Measurements from ENCODE around the gene GSS. TPM values are rescaled to one million over a fixed set of nuclear protein-coding genes. Genes with fewer than 3 reads are reported as not detected.

Gene GSS
- total RNA-seq, 4 donors from 2014 or later = 45.7 to 81.8 (median 62.4) TPM

DNA sequence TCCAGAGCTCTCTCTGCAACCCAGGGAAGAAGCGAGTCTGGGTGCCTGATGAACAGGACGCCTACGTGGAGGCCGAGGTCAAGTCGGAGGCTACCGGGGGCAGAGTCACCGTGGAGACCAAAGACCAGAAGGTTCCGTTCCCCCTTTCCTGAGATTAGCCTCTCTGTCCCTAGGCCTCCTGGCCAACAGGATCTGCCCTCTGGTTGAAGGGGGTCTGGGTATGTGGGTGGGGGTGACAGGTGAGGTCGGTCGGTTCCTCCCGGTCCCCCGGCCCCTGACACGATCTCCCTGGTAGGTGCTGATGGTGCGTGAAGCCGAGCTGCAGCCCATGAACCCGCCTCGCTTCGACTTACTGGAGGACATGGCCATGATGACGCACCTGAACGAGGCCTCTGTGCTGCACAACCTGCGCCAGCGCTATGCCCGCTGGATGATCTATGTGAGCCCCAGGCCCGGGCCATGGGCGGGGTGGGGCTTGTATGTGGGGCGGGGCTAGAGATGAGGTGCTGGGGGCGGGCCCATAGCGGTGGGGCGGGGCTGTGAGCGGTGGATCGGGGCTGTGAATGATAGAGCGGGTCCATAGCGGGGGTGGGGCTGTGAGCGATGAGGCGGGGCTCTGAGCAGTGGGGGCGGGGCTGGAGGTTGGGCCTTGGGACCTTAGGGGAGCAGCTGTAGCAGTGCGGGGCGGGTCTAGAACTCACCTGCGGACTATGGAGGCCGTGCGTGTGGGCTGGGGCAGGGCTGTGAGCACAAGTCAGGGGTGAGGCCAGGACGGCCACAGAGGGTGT lies 24.0 kb upstream of the GSS start:
- H3K4me1 ChIP-seq = peaks cover 0 to 7% of the 10 kb centered on the region in 2 donors
- H3K4me3 ChIP-seq (replicated peaks in 1 of 3) = no peak overlapping the region
- no peaks in the 10 kb centered on the region for H3K9me3 ChIP-seq
- no peak overlapping the region for H3K27ac ChIP-seq
- TF ChIP-seq, protein P1, sequence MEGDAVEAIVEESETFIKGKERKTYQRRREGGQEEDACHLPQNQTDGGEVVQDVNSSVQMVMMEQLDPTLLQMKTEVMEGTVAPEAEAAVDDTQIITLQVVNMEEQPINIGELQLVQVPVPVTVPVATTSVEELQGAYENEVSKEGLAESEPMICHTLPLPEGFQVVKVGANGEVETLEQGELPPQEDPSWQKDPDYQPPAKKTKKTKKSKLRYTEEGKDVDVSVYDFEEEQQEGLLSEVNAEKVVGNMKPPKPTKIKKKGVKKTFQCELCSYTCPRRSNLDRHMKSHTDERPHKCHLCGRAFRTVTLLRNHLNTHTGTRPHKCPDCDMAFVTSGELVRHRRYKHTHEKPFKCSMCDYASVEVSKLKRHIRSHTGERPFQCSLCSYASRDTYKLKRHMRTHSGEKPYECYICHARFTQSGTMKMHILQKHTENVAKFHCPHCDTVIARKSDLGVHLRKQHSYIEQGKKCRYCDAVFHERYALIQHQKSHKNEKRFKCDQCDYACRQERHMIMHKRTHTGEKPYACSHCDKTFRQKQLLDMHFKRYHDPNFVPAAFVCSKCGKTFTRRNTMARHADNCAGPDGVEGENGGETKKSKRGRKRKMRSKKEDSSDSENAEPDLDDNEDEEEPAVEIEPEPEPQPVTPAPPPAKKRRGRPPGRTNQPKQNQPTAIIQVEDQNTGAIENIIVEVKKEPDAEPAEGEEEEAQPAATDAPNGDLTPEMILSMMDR (IDR thresholded peaks at IDR 0.05) = no peak
- TF ChIP-seq POLR2A (IDR thresholded peaks at IDR 0.05) = no peak
- H3K27me3 ChIP-seq = no peaks in the 10 kb centered on the region
- no peak for DNase-seq
- intact Hi-C loops (cut with DNase I) = no loop called here
- no peaks in the 10 kb centered on the region for H3K36me3 ChIP-seq
- 76 to 85% methylated on average over 17 to 38 of the region's 42 CpGs for WGBS, 2 donors

DNA sequence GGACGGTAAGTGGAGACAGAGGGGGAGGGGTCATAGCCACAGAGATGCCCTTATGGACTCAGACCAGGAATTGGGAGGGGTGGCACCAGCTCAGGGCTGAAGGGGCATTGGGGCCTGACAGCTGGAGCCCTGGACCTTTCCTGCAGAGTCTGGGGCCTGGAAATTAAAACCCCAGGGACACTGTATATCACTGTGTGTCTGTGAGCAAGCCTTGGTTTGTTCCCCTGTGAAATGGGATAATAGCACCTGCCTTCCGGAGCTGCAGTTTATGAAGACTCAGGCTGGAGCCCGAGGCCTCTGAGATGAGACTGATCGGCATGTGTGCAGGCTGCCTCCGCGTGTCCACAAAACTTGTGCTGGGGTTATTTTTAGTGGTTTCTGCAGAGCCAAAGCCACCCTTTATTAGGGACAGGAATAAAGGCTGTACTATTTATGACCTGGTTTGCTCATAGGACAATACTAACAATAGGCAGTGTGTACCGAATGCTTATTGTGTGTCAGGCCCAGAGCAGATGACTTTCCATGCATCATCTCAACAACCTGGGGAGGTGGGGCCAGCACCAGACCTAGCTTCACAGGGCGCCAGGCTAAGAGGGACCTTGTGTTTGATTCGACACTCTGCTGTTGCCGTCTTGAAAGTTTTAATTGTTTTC lies 22.6 kb upstream of the GSS start:
- Histone ChIP-seq H3K9me3 (no peaks in the 10 kb centered on the region), H3K27ac (no peak overlapping the region), H3K27me3 (no peaks in the 10 kb centered on the region), H3K36me3 (no peaks in the 10 kb centered on the region), H3K4me3 (replicated peaks in 1 of 3) (no peak overlapping the region), H3K4me1 (no peaks in the 10 kb centered on the region)
- WGBS, 2 donors = 86 to 90% methylated on average over 10 of the region's 10 CpGs
- no peak for DNase-seq
- TF ChIP-seq, protein P1 (IDR thresholded peaks at IDR 0.05) = no peak
- TF ChIP-seq POLR2A (IDR thresholded peaks at IDR 0.05) = no peak
- intact Hi-C loops (cut with DNase I) = no loop called here

DNA sequence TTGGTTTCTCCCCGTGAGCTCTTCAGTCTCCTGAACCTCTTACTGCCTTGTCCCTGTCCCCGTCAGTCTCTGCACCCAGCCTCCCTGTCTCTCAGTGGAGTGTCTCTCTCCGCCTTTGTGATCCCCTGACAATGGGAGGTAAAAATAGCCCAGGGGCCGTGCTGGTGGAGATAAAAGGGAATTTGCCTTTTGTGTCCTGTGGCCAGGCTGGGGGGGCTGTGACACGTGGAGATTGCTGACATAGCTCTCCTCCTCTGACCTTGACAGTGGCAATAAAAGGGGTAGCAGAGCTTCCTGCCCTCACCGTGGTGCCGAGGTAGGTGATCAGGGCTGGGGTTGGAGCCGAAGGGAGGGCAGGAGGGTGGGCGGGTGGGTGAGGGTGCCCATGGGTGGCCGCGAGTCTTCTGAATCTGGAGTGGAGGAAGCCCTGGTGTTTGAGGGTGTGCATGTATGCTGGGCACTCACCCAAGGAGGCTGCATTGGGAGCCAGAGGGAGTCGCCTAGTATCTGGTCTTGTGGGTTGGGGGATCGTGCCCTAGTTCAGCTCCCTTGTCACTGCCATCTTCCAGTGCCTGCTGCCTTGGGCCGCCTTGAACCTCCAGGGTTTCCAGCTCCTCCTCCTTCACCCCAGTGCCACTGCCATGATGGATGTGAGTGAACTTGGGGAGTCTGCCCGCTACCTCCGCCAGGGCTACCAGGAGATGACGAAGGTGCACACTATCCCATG lies 21.9 kb upstream of the GSS start:
- Histone ChIP-seq H3K4me1 (no peaks in the 10 kb centered on the region), H3K36me3 (no peaks in the 10 kb centered on the region), H3K27ac (no peak overlapping the region), H3K4me3 (replicated peaks in 1 of 3) (no peak overlapping the region), H3K9me3 (no peaks in the 10 kb centered on the region), H3K27me3 (no peaks in the 10 kb centered on the region)
- intact Hi-C loops (cut with DNase I) = no loop called here
- TF ChIP-seq, protein P1 (IDR thresholded peaks at IDR 0.05) = no peak
- TF ChIP-seq POLR2A (IDR thresholded peaks at IDR 0.05) = no peak
- DNase-seq = no peak
- WGBS, 2 donors = 58 to 60% methylated on average over 12 to 17 of the region's 17 CpGs

DNA sequence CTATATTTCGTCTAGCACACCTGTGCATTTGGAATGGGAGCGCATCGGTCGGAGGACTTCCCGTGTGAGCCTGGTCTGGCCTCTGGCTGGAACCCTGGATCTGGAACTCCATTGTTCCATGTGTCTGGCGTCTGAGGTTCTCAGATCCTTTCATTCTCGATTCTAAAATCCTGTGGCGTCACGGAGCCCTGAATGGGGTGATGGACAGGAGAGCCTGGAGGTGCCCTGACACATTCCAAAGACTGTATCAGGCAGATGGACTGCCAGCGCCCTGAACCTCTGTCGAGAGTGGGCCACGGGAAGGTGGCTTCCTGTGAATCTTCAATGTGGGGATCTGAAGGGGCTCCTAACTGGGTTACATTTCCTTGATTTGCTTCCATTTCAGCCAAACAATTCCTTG lies 20.7 kb upstream of the GSS start:
- Histone ChIP-seq H3K4me1 (no peaks in the 10 kb centered on the region), H3K9me3 (no peaks in the 10 kb centered on the region), H3K27me3 (no peaks in the 10 kb centered on the region), H3K27ac (no peak overlapping the region), H3K4me3 (replicated peaks in 1 of 3) (no peak overlapping the region), H3K36me3 (no peaks in the 10 kb centered on the region)
- intact Hi-C loops (cut with DNase I) = no loop called here
- 85 to 91% methylated on average over 12 of the region's 12 CpGs for WGBS, 2 donors
- no peak for TF ChIP-seq POLR2A (IDR thresholded peaks at IDR 0.05)
- TF ChIP-seq, protein P1 (IDR thresholded peaks at IDR 0.05) = no peak
- no peak for DNase-seq

Measured in thyroid gland (tissue), 4 donors.